ENCODE measurements around the gene CRB2.

GRCh38 chr9:123397975-123398374, 42.0 kb downstream of the CRB2 start:
- TF ChIP-seq POLR2A (IDR thresholded peaks at IDR 0.05) (no peak), CTCF (IDR thresholded peaks at IDR 0.05) (no peak)

All from adrenal gland (tissue), 5 donors.